Kidney tubule cell (primary cell): ENCODE results near the gene MSL1.

Experiments
- DNase-seq: peaks from one replicate; pipeline ENCODE4 v3.0.0-alpha.2; 2018; ENCODE audit warnings: low spot score

MSL1 gene

DNA sequence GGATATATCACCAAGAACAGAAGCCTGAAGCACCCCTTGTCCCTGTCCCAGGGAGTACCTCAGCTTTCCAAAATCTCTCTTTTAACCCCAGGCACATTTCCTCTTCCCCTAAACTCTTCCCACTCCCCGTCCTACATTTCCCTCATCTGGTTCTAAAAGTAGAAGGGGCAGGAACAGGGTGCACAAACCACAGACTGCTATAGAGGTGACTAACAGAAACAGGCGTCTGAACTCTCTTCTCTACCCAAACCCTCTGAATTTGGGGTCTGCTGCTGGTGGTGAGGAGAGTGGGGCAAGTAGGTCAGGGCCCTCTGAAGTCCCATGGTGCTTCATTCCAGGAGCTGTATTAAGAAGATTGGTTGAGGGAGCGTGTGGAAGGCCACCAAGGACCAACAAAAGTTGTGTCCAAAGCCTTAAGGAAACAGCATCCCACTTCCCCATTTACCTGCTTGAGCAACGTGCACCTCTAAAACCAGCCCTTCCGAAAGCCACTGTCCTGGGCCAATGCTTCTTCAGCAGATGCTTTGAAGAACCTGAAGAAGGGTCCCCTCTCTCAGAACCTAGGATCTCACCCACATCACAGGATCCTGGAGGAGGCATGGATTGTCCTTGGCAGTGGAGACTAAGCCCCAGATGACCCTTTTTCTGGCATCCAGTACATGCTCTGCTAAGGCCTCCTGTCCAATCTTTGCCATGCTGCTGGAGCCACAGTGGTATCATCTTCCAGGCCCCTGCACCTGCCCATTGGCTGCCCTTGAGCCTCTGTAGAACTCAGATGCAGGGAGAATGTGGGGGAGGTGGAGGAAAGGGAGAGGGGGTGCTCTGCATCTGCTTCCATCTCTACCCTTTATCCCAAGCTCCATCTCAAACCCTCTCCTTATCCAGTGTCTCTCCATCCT lies 15.7 kb upstream of the MSL1 start:
- DNase-seq = no peak

DNA sequence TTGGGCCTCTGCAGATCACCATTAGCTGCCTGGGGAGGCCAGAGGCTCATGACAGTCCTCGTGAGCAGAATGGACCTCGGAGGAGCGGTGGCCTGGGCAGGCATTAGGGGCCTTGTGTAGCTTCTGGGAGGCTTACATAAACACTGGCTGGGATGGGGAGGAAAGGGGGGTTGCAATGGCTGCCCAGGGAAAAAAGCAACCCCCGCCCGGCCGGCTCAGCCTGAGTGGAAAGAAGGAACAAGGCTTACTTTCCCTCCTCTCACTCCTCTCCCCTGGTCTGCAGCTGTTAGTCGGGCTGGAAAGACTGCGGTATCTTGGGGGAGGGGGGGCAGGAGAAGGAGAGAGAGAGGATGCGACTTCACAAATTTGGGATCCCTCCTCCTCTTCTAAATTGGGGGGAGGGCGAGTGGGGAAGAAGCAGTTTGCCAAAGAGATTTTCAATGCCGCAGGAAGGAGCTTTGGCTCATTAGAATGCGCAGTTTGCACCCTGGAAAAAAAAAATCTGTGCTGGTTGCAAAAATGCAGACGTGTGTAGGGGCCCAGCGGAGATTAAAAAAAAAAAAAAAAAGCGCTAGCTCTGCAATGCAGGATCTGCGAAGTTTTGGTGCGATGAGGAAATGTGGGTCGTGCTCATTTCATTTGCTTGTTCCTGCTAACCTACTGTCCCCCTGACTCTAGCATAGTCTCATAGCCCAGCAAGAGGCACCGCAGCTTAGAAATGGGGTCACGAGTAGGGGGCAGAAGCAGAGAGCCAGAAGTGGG lies 14.8 kb upstream of the MSL1 start:
- no peak for DNase-seq

DNA sequence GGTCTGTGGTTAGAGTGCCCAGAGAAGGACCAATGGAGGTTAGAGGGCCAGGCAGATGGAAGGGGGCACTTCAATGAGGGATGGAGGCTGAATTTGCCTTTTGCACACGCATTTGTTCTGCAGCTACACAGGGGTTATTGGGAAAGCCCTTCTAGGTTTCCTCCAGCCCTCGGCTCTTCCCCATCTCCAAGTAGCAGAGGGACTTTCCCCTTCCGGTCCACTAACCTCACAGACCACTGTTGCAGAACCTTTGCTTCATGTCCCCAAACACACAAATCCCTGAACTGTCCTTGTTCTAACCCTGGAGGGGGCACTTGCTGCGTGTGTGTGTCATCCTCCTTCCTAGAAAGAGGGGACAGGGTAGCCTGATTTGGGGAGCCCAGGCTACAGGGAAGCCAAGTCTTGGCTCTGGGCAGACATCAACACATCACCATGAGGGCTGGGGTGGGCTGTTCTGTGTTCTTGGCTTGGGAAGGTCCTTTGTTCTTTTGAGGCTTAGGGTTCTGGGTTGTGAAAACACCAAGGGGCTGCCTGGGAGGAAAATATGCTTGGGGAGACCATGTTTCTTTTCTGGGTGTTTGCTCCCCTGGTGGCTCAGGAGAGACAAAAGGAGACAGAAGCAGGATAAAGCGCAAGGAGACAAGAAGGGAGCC lies 14.1 kb upstream of the MSL1 start:
- peak; percentile 65 for DNase-seq

DNA sequence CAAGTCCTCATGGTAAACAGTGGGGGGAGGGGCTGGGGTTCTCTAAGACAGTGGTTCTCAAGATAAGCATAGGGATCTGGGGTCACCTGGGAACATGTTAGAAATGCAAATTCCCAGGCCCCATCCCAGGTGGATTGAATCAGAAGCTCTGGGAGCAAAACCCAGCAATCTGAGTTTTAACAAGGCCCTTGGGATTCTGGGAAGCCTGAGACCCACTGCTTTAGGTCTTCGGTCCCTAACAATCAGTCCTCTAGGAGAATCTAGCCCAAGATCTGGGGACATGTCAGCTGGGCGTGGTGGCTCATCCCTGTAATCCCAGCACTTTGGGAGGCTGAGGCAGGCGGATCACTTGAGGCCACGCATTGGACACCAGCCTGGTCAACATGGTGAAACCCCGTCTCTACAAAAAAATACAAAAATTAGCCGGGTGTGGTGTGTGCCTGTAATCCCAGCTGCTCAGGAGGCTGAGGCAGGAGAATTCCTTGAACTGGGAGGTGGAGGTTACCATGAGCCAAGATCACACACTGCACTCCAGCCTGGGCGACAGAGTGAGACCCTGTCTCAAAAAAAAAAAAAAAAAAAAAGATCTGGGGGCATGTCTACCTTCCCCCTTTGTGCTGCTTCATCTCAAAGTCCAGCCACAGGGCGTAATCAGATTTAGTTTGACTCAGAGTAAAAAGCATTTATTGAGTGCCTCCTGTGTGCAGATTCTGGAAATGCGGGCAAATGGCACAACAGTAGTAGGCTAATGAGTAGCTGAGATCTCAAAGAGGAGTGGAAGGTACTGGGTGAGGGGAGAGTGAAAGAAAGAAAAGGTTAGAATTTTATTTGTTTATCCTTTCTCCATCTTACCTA lies 12.6 kb upstream of the MSL1 start:
- DNase-seq = no peak

DNA sequence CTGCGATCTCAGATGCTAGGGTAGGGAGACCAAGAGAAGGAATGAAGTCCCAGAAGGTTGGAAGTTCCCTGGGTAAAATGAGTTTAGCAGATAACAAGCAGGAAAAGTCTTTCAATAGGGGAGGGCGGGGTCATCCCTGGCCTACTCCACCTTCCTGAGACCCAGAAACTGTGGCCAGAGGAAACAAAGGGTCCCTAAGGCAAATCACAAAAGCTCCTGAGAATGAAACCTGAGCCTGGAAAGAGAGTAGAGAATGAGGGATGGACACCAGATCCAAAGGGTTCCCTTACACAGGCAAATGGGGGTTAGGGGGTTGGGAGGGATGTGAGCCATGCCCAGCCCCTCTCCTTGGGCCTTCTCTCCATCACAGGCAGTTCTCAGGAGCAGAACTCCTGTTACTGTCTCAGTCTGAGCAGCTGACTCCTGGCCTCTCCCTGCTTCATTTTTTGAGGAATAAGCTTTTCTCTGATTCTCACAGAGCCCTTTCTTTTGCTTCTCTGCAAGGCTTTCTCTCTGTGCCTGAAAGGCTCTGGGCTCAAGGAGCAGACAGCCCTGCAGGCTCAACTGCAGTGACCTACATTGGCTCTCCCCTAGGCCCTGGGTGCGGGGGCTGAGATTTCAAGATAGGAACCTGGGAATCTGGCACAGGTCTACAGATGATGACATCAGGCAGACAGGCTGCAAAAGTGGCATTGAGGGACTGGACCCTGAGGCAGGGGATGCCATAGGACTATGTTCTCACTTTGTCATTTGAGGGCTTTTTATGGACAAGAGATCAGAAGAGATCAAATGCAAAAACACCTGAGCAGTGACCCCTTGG lies 11.5 kb upstream of the MSL1 start:
- DNase-seq = no peak

DNA sequence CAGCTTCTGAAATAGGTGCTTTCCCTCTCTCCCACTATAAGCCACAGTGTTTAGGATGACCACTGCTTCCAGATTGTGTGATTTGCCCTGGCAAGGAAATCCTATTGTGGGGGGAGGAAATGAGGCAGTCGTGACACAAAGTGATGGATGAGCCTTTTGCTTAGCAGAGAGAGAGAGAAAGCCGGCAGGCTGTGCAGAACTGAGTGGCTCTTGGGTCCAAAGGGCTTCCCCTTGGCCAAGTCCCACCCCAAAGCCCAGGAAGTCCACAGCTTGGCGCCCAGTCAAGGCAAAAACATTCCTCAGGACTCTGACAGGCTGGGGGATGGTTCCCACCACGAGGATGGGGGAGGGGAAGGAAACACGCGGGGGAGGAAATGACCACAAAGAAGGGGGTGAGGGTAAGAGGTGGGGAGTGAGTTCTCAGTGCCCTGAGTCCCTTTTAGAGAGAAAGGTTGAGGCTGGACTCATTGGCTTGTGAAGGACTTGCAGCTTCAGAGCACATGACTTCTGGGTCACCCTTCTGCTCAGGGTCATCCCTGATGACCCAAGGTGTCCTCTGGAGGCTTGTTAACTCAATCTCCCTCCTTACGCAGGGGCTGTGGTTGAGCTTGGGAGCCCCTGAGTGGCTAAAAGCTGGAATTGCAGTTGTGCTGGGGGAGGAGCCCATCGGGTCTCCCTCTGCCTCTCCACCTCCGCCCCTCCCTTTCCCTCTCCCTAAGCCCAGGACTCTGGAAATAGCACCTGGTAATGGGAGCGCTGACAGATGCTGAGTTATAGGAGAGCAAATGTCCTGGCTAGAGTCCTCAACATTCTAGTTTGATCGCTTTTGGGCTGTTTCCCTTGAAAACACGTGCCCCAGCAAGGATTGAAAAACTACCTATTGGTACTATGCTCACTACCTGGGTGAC lies 10.3 kb upstream of the MSL1 start:
- DNase-seq = peak; percentile 92

DNA sequence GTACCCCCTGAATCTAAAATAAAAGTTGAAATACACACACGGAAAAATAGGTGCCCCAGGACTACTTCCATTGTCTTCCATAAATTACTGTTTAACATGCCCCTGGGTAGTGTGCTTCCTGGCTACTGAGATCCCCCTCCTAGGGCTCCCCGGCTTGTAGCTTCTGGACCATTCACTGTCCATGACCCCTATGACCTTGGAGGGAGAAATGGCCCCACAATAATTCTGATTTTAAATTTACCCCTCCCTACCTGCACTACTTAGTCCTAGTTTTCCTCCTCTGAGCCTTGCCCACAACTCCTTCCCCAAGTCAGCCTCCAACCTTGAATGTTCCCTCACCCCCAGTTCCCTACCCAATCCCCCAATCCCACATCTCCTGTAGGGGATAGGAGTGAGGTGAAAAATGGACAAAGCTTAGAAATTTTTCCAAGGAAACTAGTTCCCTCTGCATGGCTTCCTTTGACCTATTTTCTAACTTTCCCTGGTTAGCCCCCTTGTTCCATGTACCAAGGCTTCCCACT lies 9.5 kb upstream of the MSL1 start:
- no peak for DNase-seq

DNA sequence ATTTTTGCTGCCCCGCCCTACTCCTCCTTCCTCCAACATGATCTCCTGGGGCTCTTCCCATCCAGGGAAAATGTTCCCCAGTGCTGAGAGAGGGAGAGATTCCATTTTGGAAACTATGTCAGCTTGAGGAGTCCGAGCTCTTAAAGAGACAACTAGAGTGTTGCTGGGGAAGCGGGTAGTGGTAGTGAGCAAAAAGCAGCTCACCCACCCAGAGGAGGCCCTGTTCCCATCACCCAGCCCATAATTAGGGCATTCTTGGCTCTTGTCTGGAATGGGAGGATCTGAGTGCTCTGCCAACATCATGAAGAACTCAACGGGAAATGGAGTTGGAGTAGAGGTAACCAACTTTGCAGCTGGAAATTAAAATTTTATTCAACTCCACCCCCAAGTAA lies 9.1 kb upstream of the MSL1 start:
- DNase-seq = no peak

DNA sequence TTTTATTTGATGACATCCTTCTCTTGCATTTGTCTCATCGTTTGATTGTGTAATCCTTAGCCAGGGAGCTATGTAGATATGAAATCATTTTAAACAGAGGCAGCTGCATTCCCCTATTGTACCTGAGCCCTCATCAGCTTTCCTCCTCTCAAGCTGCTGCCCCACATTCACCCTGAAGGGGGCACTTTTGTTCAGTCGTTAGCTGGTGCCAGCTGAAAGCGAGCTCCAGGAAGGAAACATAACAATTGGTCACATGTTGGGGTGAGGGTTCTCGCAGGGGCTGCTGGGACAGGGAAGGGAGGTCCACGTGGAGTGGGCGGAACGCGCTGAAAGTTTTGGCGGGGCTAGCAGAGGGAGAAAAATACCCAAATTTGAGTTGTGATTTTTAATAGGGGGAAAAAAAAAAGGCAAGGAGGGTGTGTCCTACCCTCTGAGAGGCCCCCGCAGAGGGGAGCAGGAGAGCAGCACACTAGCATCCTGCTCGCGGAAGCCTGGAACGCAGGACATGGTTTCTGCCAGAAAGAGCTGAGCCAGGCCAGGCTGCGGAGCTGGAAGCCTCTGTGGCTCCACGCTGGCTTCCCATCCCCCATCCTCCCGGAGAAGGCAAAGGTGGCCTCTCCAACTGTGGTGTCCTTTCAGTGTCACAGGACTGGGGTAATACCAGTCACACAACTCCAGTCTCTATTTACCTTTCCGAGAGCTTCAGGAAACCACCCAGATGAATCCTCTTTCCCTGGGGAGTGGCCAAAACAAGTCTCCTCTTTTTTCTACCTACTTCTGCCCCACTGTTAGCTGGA lies 8.5 kb upstream of the MSL1 start:
- peak; percentile 95 for DNase-seq

DNA sequence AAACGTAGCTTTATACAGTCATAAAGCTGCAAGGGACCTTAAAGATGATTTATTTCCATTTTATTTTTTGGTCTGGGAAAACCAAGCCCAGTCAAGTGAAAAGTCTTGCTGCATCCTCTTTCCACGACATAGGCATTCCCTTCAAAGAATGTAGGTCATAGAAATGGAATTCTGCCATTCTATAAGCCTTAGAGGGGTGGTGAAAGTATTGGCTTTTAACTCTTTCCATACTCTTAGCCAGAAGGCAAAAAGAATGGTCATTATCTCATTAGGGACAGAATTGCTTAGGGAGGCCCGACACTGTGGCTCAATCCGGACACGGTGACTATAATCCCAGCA lies 7.9 kb upstream of the MSL1 start:
- no peak for DNase-seq

DNA sequence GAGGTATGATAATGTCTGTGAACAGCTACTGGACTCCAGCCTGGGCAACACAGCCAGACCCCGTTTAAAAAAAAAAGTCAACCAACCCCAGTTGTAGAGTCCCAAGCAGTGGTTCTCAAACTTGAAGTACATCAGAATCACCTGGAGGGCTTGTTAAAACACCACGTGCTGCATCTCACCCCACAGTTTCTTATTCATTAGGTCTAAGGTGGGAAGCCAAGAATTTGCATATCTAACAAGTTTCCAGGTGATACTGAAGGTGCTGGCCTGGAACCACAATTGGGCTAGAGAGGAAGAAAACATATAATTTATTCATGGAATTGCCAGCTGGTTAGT lies 6.7 kb upstream of the MSL1 start:
- DNase-seq = no peak

DNA sequence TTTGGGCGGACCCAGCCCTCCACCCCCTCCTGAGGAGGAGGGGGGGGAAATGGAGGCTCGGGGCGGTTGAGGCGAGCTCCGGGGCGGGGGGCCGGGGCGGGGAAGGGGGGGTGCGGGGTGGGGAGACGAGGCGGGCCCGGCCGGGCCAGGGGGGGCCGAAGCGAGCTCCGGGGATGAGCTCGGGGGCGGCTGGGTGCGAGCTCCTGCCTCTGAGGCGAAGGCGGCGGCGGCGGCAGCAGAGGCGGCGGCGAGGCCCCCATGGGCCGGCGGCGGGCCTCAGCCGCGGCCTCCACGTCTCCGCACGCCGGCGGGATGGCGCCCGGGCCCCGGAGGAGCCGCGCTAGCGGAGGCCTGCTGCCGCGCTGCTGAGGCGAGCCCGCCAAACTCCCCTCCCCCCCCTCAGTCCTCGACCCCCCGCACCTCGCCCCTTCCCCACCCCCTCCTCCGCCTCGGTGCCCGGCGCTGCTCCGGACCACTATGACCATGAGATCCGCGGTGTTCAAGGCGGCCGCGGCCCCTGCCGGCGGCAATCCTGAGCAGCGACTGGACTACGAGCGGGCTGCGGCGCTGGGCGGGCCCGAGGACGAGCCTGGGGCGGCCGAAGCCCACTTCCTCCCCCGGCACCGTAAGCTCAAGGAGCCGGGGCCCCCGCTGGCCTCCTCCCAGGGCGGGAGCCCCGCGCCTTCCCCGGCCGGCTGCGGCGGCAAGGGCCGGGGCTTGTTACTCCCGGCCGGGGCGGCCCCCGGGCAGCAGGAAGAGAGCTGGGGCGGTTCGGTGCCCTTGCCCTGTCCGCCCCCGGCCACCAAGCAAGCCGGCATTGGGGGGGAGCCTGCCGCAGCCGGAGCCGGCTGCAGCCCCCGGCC lies 596 bp downstream of the MSL1 start:
- peak; percentile 54 for DNase-seq

DNA sequence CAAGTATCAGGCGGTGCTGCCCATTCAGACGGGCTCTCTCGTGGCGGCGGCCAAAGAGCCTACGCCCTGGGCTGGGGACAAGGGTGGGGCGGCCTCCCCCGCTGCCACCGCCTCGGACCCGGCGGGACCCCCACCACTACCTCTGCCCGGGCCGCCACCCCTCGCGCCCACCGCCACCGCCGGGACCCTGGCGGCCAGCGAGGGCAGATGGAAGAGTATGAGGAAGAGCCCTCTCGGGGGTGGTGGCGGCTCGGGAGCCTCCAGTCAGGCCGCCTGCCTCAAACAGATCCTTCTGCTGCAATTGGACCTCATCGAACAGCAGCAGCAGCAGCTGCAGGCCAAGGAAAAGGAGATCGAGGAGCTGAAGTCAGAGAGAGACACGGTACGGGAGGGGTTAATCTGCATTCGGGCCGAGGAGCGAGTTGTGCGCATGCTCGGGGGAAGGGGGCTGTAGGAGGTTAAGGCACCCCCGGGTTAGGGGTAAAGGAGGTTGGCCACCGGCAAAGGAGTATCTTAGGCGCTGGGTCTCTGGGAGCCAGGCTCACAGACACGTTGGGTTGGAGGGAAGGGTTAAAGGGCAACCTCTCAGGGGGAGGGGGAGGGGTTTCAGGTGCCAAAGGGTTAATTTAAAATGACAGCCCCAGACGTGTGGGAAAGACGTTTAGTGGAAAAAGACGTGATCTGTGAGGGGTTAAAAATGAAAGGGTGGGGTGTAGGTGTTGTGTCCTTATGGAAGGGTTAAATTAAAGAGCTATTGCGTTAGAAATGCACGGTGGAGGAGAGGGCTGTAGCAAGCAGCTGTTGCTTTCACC lies 1.4 kb downstream of the MSL1 start:
- peak; percentile 34 for DNase-seq

DNA sequence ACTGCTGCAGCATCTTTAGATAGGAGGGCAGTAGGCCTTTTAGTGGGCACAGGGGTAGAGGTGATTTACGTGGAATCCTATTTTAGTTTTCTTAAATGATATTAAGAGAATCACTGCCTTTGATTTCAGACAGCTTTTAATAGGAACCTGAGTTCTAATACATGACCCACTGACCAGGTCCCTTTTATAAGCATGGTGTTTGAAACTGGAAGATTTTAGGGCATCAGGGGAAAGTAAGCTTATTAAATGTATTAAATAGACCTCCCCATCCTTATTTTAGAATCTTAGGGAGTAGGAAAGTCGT lies 2.0 kb downstream of the MSL1 start:
- DNase-seq = no peak

DNA sequence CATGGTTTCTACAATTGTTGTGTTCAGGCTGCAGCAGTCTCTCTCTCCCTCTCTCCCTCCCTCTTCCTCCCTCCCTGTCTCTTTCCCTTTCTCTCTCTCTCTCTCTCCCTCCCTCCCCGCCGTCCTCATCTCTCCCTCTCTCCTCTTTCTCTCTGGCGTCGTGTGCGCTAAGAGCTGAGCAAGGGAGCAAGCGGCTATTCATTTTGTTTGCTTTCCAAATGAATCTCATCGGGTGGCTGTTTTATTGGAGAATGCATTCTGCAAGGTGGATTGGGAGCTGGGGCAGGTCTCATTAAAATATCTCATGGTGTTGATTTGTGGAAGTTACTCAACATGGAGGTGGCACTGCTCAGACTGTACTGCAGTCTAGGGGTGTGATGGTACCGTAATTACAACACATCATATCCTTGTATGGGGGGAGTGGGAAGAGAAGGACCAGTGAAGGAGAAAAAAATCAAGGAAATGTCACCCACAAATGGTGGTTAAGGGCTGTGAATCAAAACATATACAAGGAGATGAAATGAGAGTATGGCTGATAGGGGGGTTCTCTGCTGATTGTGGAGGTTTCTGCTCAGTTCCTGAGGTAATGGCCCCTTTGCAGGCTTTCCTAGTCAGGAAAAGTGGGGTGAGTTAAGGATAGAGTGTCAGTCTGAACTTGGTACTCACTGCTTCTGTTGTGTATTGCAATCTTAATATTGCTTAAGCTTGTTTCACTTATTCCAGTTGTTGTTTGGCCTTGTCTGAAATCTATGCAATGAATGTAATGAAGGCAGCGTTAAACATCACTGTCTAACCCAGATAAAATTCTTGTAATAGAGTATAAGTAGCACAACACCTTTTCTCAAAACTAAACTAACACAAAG lies 2.7 kb downstream of the MSL1 start:
- DNase-seq = peak; percentile 37

DNA sequence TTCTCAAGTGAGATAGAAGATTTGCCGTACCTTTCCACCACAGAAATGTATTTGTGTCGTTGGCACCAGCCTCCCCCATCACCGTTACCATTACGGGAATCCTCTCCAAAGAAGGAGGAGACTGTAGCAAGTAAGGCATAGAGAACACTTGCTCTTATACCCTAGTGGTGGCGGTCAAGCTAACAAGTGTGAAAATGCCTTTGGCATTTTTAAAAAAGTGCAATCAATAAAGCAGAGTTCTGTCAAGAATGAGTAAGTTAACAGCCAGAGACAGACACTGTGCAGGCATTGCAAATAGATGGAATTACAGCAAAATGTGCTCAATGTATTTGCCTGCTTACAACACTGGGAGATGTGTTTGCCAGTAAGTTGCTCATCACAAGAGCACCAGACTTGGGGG lies 7.7 kb downstream of the MSL1 start:
- no peak for DNase-seq
